IMR-90 (cell line): ENCODE data around the gene ANKRD30A. TPM values are rescaled to one million over a fixed set of nuclear protein-coding genes. Genes with fewer than 3 reads are reported as not detected.

Source experiments
- ATAC-seq: fragments of 200-7000 bp; cut with Tn5 transposase; 2 replicates; pipeline ENCODE4 v1.9.1; 2020; ENCODE audit warnings: low read depth, mild to moderate bottlenecking, moderate library complexity
- BruUV-seq: library from RNA; stranded (reverse); fragments of 400-500 nt; replicated peaks from 2 replicates; lab custom pipeline; 2021; lab: Mats Ljungman, UMichigan
- CTCF ChIA-PET: fragments of 300-600 bp; formaldehyde crosslinking; extraction: SDS; loops from one replicate; lab custom pipeline; 2021; ENCODE audit warnings: antibody characterized with exemption; lab: Yijun Ruan, JAX
- POLR2A ChIA-PET: fragments of 300-600 bp; sonication (Branson Sonifier 250); formaldehyde crosslinking; loops from one replicate; lab custom pipeline; 2022; ENCODE audit warnings: antibody characterized with exemption; ENCODE audit not compliant: unreplicated experiment; lab: Charles Lee
- DNase-seq: peaks from one replicate; pipeline ENCODE4 v3.0.0; 2013
- H2AFZ ChIP-seq: replicated peaks from 2 replicates; pipeline ENCODE3; 2013; ENCODE audit warnings: low read length, mild to moderate bottlenecking; ENCODE audit not compliant: poor library complexity
- H2AK5ac ChIP-seq: 2 replicates; pipeline ENCODE4 v1.6.1; 2013; ENCODE audit warnings: low read depth, low read length, inconsistent platforms
- H2AK9ac ChIP-seq: replicated peaks from 2 replicates; pipeline ENCODE3; 2013; ENCODE audit warnings: mild to moderate bottlenecking, low read depth, low read length, moderate library complexity; ENCODE audit not compliant: poor library complexity
- H2BK120ac ChIP-seq: 2 replicates; pipeline ENCODE4 v1.6.1; 2013; ENCODE audit warnings: low read depth, low read length, inconsistent platforms
- H2BK15ac ChIP-seq: 3 replicates; pipeline ENCODE4 v1.6.1; 2013; ENCODE audit warnings: low read depth, low read length, inconsistent platforms
- H2BK20ac ChIP-seq: 2 replicates; pipeline ENCODE4 v1.6.1; 2013; ENCODE audit warnings: low read depth, mild to moderate bottlenecking, inconsistent platforms, low read length, moderate library complexity
- H2BK5ac ChIP-seq: 2 replicates; pipeline ENCODE4 v1.6.1; 2013; ENCODE audit warnings: mild to moderate bottlenecking, low read depth, low read length, inconsistent platforms; ENCODE audit not compliant: poor library complexity, severe bottlenecking
- H3K14ac ChIP-seq: replicated peaks from 2 replicates; pipeline ENCODE4 v1.6.1; 2013; ENCODE audit warnings: low read depth, low read length, inconsistent platforms
- H3K18ac ChIP-seq: 2 replicates; pipeline ENCODE4 v1.6.1; 2013; ENCODE audit warnings: low read depth, low read length, control low read depth
- H3K23ac ChIP-seq: 2 replicates; pipeline ENCODE4 v1.6.1; 2013; ENCODE audit warnings: low read depth, low read length, inconsistent platforms
- H3K27ac ChIP-seq: 2 replicates; pipeline ENCODE4 v1.5.1; 2013; ENCODE audit warnings: mild to moderate bottlenecking, control low read depth, low read length; ENCODE audit not compliant: insufficient read depth
- H3K27me3 ChIP-seq: 2 replicates; pipeline ENCODE4 v1.6.1; 2013; ENCODE audit warnings: low read length; ENCODE audit not compliant: control insufficient read depth, insufficient read depth
- H3K36me3 ChIP-seq: 2 replicates; pipeline ENCODE4 v1.6.1; 2013; ENCODE audit warnings: low read length, mixed read lengths; ENCODE audit not compliant: control insufficient read depth, insufficient read depth
- H3K4ac ChIP-seq: 2 replicates; pipeline ENCODE4 v1.6.1; 2013; ENCODE audit warnings: low read depth, low read length, inconsistent platforms
- H3K4me1 ChIP-seq: 2 replicates; pipeline ENCODE4 v1.6.1; 2013; ENCODE audit warnings: low read length, mixed read lengths; ENCODE audit not compliant: control insufficient read depth, insufficient read depth
- H3K4me2 ChIP-seq: 2 replicates; pipeline ENCODE4 v1.6.1; 2013; ENCODE audit warnings: low read depth, mild to moderate bottlenecking, control low read depth, low read length, moderate library complexity
- H3K4me3 ChIP-seq: 2 replicates; pipeline ENCODE4 v1.5.1; 2013; ENCODE audit warnings: low read depth, mild to moderate bottlenecking, control low read depth, low read length, moderate library complexity; ENCODE audit not compliant: insufficient read depth
- H3K56ac ChIP-seq: 2 replicates; pipeline ENCODE4 v1.6.1; 2013; ENCODE audit warnings: low read length, inconsistent platforms; ENCODE audit not compliant: insufficient read depth; ENCODE audit errors: extremely low read depth
- H3K79me1 ChIP-seq, 2 experiments: 2 replicates each; pipeline ENCODE4 v1.6.1; 2013; ENCODE audit warnings: low read length in 2 of 2, inconsistent platforms in 1 of 2, low read depth in 1 of 2
- H3K9ac ChIP-seq: 2 replicates; pipeline ENCODE4 v1.6.1; 2013; ENCODE audit warnings: low read depth, low read length, control low read depth
- H3K9me1 ChIP-seq: 2 replicates; pipeline ENCODE4 v1.6.1; 2013; ENCODE audit warnings: low read length, inconsistent platforms; ENCODE audit not compliant: insufficient read depth
- H3K9me3 ChIP-seq: 2 replicates; pipeline ENCODE4 v1.6.1; 2013; ENCODE audit warnings: low read length; ENCODE audit not compliant: control insufficient read depth, insufficient read depth
- H4K20me1 ChIP-seq: 2 replicates; pipeline ENCODE4 v1.6.1; 2013; ENCODE audit warnings: low read length, inconsistent platforms; ENCODE audit not compliant: insufficient read depth
- H4K5ac ChIP-seq: 2 replicates; pipeline ENCODE4 v1.6.1; 2013; ENCODE audit warnings: mild to moderate bottlenecking, low read depth, low read length, control low read depth
- H4K8ac ChIP-seq, 2 experiments: 2 replicates each; pipeline ENCODE4 v1.6.1; 2013; ENCODE audit warnings: low read depth in 2 of 2, low read length in 2 of 2, control low read depth in 1 of 2, inconsistent platforms in 1 of 2
- H4K91ac ChIP-seq: 2 replicates; pipeline ENCODE4 v1.6.1; 2013; ENCODE audit warnings: low read depth, low read length, inconsistent platforms; ENCODE audit not compliant: insufficient read depth
- BHLHE40 ChIP-seq: fragments of 150-350 bp; IDR thresholded peaks from 2 replicates; pipeline ENCODE4 v1.6.1; 2016; ENCODE audit warnings: mild to moderate bottlenecking, low read depth, low read length
- CEBPB ChIP-seq: IDR thresholded peaks from 2 replicates; pipeline ENCODE4 v1.6.1; 2012; ENCODE audit warnings: low read depth, low read length, improper control_type of control experiment
- CHD1 ChIP-seq: IDR thresholded peaks from 2 replicates; pipeline ENCODE4 v1.6.1; 2012; ENCODE audit warnings: low read depth, low read length, improper control_type of control experiment
- FOS ChIP-seq: fragments of 150-350 bp; IDR thresholded peaks from 2 replicates; pipeline ENCODE4 v1.6.1; 2016; ENCODE audit warnings: low read depth, low read length
- MAFK ChIP-seq: IDR thresholded peaks from 2 replicates; pipeline ENCODE4 v1.6.1; 2012; ENCODE audit warnings: low read depth, low read length, improper control_type of control experiment
- MAZ ChIP-seq: IDR thresholded peaks from 2 replicates; pipeline ENCODE4 v1.6.1; 2012; ENCODE audit warnings: low read depth, mild to moderate bottlenecking, low read length, improper control_type of control experiment, moderate library complexity, borderline replicate concordance
- MXI1 ChIP-seq: IDR thresholded peaks from 2 replicates; pipeline ENCODE4 v1.6.1; 2012; ENCODE audit warnings: low read depth, mild to moderate bottlenecking, low read length, moderate library complexity, borderline replicate concordance
- NFE2L2 ChIP-seq: fragments of 150-350 bp; IDR thresholded peaks from 2 replicates; pipeline ENCODE4 v1.6.1; 2016; ENCODE audit warnings: low read depth, mild to moderate bottlenecking, low read length
- POLR2A ChIP-seq: IDR thresholded peaks from 2 replicates; pipeline ENCODE4 v1.6.1; 2012; ENCODE audit warnings: mild to moderate bottlenecking, low read depth, low read length
- RAD21 ChIP-seq: IDR thresholded peaks from 2 replicates; pipeline ENCODE4 v1.6.1; 2012; ENCODE audit warnings: low read length, improper control_type of control experiment
- RCOR1 ChIP-seq: IDR thresholded peaks from 2 replicates; pipeline ENCODE4 v1.6.1; 2012; ENCODE audit warnings: mild to moderate bottlenecking, low read length, improper control_type of control experiment; ENCODE audit not compliant: insufficient replicate concordance
- RFX5 ChIP-seq: IDR thresholded peaks from 2 replicates; pipeline ENCODE4 v1.8.0; 2012; ENCODE audit warnings: low read depth, mild to moderate bottlenecking, low read length, moderate library complexity
- SMC3 ChIP-seq: fragments of 150-350 bp; IDR thresholded peaks from 2 replicates; pipeline ENCODE4 v1.6.1; 2016; ENCODE audit warnings: low read depth, mild to moderate bottlenecking, antibody characterized with exemption, low read length, moderate library complexity
- WGBS, 2 experiments: methylation state at CpG; one replicate each; pipeline versions ENCODE4 v1.1.5 to v1.1.7; 2013; ENCODE audit warnings: missing lambda C conversion rate in 2 of 2; ENCODE audit not compliant: insufficient read length in 1 of 2; ENCODE audit errors: extremely low coverage in 2 of 2; 5-methylcytosine and 5-hydroxymethylcytosine counted together
- dilution Hi-C: fragments of 300-500 bp; cut with HindIII; formaldehyde crosslinking; loops from one replicate; pipeline ENCODE4 v1.14.3; 2018; ENCODE audit warnings: low sequenced_read_pairs; ENCODE audit not compliant: unreplicated experiment
- in situ Hi-C: fragments of 300-500 bp; cut with MboI; formaldehyde crosslinking; loops from 3 replicates; pipeline ENCODE4 v1.14.3; 2019; ENCODE audit warnings: low sequenced_read_pairs, inconsistent platforms, mixed read lengths
- intact Hi-C: fragments of 100-400 bp; cut with micrococcal nuclease; formaldehyde crosslinking; loops from 2 replicates; pipeline ENCODE4 v1.10.0; 2022
- polyA plus RNA-seq, 3 experiments: library from polyadenylated mRNA; depleted of rRNA; stranded (reverse); fragments of >200 nt; gene quantifications; 2 replicates each; pipeline ENCODE4 v1.2.3, GENCODE V29; 2012; ENCODE audit warnings: low replicate concordance in 1 of 3
- total RNA-seq: library from RNA; depleted of rRNA; stranded (reverse); fragments of >200 nt; gene quantifications from 2 replicates; pipeline ENCODE4 v1.2.3, GENCODE V29; 2012
- TF ChIP-seq, protein P1 (sequence below): fragments of 150-350 bp; IDR thresholded peaks from 2 replicates; pipeline ENCODE4 v1.6.1; 2016; ENCODE audit warnings: low read depth, mild to moderate bottlenecking, low read length, moderate library complexity, borderline replicate concordance
- TF ChIP-seq, protein P2 (sequence below): conservative IDR thresholded peaks from 2 replicates; pipeline ENCODE4 v1.5.1; 2012; ENCODE audit warnings: mild to moderate bottlenecking, low read depth, low read length, improper control_type of control experiment
- TF ChIP-seq, protein P3 (sequence below): fragments of 150-350 bp; IDR thresholded peaks from 2 replicates; pipeline ENCODE4 v1.6.1; 2017; ENCODE audit warnings: mild to moderate bottlenecking, antibody characterized with exemption, low read length, low read depth

Gene ANKRD30A
- total and polyA plus RNA-seq, 2 of the 4 experiments (the other 2 are of a cell fraction): not detected

DNA sequence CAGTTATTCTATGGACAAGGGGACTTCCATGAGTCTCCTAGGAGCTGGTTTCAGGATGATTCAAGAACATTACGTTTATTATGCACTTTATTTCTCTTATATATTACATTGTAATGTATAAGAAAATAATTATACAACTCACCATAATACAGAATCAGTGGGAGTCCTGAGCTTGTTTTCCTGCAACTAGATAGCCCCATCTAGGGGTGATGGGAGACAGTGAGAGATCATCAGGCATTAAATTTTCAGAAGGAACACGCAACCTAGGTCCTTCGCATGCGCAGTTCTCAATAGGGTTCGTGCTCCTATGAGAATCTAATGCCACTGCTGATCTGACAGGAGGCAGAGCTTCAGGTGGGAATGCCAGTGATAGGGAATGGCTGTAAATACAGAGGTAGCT lies 137.9 kb downstream of the ANKRD30A start:
- Histone ChIP-seq H3K23ac (no peak overlapping the region), H3K27ac (no peak overlapping the region), H4K5ac (no peak overlapping the region), H2AFZ (no peak overlapping the region), H3K4me1 (no peaks in the 10 kb centered on the region), H2BK120ac (no peak overlapping the region), H2BK15ac (no peak overlapping the region), H3K79me1 (no peaks in the 10 kb centered on the region), H4K8ac (no peak overlapping the region), H3K18ac (no peak overlapping the region), H4K20me1 (no peaks in the 10 kb centered on the region), H3K9me3 (peaks cover 7% of the 10 kb centered on the region; the same call in 1 of the 2 replicates), H3K4ac (no peak overlapping the region), H3K36me3 (no peaks in the 10 kb centered on the region), H2BK20ac (no peak overlapping the region), H3K4me2 (no peak overlapping the region), H4K91ac (no peak overlapping the region), H3K56ac (no peak overlapping the region), H3K27me3 (no peaks in the 10 kb centered on the region), H2AK5ac (no peak overlapping the region), H3K4me3 (no peak overlapping the region), H2AK9ac (no peak overlapping the region), H3K9ac (no peak overlapping the region), H3K14ac (no peak overlapping the region), H3K9me1 (no peaks in the 10 kb centered on the region), H2BK5ac (no peak overlapping the region)
- dilution Hi-C loops (no loop called here), intact Hi-C loops (no loop called here), in situ Hi-C loops (no loop called here)
- ChIA-PET CTCF (no interaction called here), POLR2A (no interaction called here)
- ATAC-seq (no peak), DNase-seq (no peak)
- BruUV-seq: no TSS peak
- TF ChIP-seq MAFK (no peak), CHD1 (no peak), SMC3 (no peak), MAZ (no peak), CEBPB (no peak), RFX5 (no peak), RCOR1 (no peak), POLR2A (no peak), FOS (no peak), RAD21 (no peak), BHLHE40 (no peak), MXI1 (no peak), NFE2L2 (no peak)
- TF ChIP-seq, protein P1, sequence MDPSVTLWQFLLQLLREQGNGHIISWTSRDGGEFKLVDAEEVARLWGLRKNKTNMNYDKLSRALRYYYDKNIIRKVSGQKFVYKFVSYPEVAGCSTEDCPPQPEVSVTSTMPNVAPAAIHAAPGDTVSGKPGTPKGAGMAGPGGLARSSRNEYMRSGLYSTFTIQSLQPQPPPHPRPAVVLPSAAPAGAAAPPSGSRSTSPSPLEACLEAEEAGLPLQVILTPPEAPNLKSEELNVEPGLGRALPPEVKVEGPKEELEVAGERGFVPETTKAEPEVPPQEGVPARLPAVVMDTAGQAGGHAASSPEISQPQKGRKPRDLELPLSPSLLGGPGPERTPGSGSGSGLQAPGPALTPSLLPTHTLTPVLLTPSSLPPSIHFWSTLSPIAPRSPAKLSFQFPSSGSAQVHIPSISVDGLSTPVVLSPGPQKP: no peak
- TF ChIP-seq, protein P2, sequence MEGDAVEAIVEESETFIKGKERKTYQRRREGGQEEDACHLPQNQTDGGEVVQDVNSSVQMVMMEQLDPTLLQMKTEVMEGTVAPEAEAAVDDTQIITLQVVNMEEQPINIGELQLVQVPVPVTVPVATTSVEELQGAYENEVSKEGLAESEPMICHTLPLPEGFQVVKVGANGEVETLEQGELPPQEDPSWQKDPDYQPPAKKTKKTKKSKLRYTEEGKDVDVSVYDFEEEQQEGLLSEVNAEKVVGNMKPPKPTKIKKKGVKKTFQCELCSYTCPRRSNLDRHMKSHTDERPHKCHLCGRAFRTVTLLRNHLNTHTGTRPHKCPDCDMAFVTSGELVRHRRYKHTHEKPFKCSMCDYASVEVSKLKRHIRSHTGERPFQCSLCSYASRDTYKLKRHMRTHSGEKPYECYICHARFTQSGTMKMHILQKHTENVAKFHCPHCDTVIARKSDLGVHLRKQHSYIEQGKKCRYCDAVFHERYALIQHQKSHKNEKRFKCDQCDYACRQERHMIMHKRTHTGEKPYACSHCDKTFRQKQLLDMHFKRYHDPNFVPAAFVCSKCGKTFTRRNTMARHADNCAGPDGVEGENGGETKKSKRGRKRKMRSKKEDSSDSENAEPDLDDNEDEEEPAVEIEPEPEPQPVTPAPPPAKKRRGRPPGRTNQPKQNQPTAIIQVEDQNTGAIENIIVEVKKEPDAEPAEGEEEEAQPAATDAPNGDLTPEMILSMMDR: no peak
- TF ChIP-seq, protein P3, sequence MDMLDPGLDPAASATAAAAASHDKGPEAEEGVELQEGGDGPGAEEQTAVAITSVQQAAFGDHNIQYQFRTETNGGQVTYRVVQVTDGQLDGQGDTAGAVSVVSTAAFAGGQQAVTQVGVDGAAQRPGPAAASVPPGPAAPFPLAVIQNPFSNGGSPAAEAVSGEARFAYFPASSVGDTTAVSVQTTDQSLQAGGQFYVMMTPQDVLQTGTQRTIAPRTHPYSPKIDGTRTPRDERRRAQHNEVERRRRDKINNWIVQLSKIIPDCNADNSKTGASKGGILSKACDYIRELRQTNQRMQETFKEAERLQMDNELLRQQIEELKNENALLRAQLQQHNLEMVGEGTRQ: no peak
- 55% methylated on average over 4 of the region's 5 CpGs; no CpG with 5 or more reads in 1 of the 2 experiments for WGBS, 2 experiments
